ENCODE measurements around the gene SLC49A3. TPM values are rescaled to one million over a fixed set of nuclear protein-coding genes. Genes with fewer than 3 reads are reported as not detected.

Gene SLC49A3
- total RNA-seq, 4 donors from 2014 or later, result 1.3 to 3.4 (median 2.2) TPM

DNA sequence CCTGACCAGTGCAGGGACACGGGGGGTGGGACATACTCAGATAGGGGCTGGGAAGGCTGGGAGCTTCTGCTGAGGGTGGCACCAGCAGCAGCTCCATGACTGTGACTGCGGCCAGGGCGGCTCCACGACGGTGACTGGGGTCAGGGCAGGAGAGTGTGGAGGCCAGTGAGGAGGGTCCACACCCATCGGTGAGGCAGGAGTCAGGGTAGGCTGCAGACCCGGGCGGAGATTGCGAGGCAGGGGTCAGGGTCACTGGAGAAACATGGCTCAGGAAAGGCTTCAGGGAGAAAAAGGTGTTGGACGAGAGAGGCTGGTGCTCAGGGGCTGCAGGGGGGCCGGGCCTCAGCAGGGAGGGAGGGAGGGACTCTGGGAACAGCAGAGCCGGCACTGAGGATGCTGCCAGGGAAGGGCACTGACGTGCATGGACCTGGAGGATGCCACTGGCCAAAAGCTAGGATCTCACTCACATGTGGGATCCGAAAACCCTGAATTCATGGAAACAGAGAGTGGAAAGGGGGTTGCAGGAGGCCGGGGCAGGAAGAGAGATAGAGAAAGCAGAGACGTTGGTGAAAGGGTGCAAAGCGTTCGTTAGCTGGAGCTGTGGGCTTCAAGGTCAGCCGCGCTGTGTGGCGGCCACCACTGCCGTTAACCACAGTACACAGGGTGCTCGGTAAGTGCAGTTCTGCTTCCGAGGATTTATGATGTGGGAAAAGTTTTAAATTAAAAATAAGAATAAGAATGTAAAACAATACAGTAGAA lies 36.9 kb downstream of the SLC49A3 start:
- Histone ChIP-seq H3K27ac (no peak overlapping the region), H3K36me3 (no peaks in the 10 kb centered on the region), H3K4me1 (no peaks in the 10 kb centered on the region), H3K4me3 (no peak overlapping the region), H3K9me3 (no peaks in the 10 kb centered on the region), H3K27me3 (peaks cover 22 to 36% (median 28%) of the 10 kb centered on the region in 3 donors)
- no peak for ATAC-seq
- no peak for DNase-seq
- in situ Hi-C loops (cut with MboI; ENCODE audit: low sequenced_read_pairs in 4 of 4) (no loop called here), intact Hi-C loops (cut with DNase I; ENCODE audit: low total_unique reads) (no loop called here)
- TF ChIP-seq, protein P1, sequence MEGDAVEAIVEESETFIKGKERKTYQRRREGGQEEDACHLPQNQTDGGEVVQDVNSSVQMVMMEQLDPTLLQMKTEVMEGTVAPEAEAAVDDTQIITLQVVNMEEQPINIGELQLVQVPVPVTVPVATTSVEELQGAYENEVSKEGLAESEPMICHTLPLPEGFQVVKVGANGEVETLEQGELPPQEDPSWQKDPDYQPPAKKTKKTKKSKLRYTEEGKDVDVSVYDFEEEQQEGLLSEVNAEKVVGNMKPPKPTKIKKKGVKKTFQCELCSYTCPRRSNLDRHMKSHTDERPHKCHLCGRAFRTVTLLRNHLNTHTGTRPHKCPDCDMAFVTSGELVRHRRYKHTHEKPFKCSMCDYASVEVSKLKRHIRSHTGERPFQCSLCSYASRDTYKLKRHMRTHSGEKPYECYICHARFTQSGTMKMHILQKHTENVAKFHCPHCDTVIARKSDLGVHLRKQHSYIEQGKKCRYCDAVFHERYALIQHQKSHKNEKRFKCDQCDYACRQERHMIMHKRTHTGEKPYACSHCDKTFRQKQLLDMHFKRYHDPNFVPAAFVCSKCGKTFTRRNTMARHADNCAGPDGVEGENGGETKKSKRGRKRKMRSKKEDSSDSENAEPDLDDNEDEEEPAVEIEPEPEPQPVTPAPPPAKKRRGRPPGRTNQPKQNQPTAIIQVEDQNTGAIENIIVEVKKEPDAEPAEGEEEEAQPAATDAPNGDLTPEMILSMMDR (IDR thresholded peaks at IDR 0.05 in 4 of 5, conservative IDR thresholded peaks at IDR 0.05 in 1 of 5), result no peak
- TF ChIP-seq POLR2A (IDR thresholded peaks at IDR 0.05), result no peak

DNA sequence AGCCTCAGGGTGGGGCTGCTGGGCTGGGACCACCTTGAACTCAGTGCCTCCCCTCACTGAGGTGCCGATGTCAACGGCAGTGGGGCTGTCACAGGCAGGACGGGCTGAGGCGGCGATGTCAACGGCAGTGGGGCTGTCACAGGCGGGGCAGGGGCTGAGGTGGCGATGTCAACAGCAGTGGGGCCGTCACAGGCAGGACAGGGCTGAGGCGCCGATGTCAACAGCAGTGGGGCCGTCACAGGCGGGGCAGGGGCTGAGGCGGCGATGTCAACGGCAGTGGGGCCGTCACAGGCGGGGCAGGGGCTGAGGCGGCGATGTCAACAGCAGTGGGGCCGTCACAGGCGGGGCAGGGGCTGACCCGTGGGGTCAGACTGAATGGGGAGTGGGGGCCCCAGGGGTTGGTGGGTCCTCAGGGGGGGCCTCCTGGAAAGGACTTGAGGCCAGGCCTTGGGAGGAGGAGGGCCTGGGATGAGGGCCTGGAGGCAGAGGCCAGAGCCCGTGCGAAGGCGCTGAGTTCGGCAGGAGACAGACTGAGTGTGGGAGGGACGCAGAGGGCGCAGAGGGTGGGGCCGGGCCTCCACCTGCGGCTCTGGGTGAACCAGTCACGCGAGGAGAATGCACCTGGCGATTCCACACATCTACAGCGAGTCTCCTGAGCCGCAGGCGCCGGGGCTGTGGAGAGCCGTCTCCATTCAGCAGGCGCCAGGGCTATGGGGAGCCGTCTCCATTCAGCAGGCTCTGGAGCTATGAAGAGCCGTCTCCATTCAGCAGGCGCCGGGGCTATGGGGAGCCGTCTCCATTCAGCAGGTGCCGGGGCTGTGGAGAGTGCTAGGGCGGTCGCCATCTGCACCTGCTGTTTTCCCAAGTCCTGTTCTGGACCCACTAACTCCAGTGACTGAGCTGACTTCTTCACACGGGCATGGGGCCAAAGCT lies 37.7 kb downstream of the SLC49A3 start:
- no peak overlapping the region for H3K4me3 ChIP-seq
- H3K27ac ChIP-seq, result no peak overlapping the region
- TF ChIP-seq POLR2A (IDR thresholded peaks at IDR 0.05), result no peak
- TF ChIP-seq, protein P1 (IDR thresholded peaks at IDR 0.05 in 4 of 5, conservative IDR thresholded peaks at IDR 0.05 in 1 of 5), result no peak
- H3K27me3 ChIP-seq, result peaks cover 20 to 36% (median 23%) of the 10 kb centered on the region in 3 donors
- intact Hi-C loops (cut with DNase I; ENCODE audit: low total_unique reads) (no loop called here), in situ Hi-C loops (cut with MboI; ENCODE audit: low sequenced_read_pairs in 4 of 4) (no loop called here)
- H3K36me3 ChIP-seq, result no peaks in the 10 kb centered on the region
- DNase-seq, result no peak
- H3K9me3 ChIP-seq, result no peaks in the 10 kb centered on the region
- H3K4me1 ChIP-seq, result no peaks in the 10 kb centered on the region
- ATAC-seq, result no peak

DNA sequence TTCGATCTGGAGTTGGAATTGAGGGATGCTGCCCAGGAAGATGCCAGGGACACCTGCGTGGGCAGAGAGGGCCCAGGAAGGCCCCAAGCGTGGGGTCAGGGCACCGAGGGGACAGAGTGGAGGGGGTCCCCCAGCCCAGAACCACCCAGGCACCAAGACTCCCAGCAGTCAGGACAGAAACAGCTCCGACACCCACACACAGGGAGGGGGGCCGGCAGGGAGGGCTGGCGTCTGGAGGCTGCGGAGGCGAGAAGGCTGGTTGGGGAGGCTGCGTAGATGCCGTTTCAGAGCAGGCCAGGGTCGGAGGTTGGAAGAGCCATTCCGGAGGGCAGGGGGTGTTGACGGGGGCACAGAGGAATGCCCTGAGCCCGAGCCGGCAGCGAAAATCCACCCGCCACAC lies 38.5 kb downstream of the SLC49A3 start:
- no peak for DNase-seq

DNA sequence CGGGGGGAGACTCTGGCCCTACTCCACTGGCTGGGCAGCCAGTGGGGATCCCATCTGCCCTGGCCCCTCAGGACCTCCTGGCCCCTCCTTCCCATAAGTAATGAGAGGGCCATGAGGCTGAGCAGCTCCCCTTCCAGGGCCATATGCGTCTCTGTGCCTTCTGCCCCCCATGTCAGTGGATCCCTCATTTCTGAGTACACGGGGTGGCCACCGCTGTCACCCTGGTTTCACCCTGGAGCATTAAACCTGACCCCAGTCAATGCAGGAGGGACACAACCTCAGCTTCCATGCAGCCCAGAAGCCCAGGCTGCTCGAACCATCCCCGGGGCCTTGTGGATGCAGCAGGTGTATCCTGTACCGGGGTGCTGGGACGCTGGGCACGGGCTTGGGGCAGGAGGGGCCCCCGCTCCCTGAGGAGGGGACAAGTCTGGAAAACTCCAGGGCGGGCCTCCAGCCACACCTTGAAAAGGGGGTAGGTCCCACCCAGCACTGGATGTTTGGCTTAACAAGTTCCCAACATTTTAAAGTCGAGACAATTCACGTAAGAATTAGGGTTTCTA lies 39.1 kb downstream of the SLC49A3 start:
- peaks cover 19 to 23% (median 20%) of the 10 kb centered on the region in 3 donors for H3K27me3 ChIP-seq

More for the DNA sequence above, 38.5 kb downstream of the SLC49A3 start:
- TF ChIP-seq, protein P1 (IDR thresholded peaks at IDR 0.05 in 4 of 5, conservative IDR thresholded peaks at IDR 0.05 in 1 of 5), result no peak
- TF ChIP-seq POLR2A (IDR thresholded peaks at IDR 0.05), result no peak
- in situ Hi-C loops (cut with MboI; ENCODE audit: low sequenced_read_pairs in 4 of 4), result no loop called here
- H3K9me3 ChIP-seq, result no peaks in the 10 kb centered on the region
- intact Hi-C loops (cut with DNase I; ENCODE audit: low total_unique reads), result no loop called here
- H3K4me3 ChIP-seq, result no peak overlapping the region
- H3K4me1 ChIP-seq, result no peaks in the 10 kb centered on the region
- H3K36me3 ChIP-seq, result no peaks in the 10 kb centered on the region
- H3K27ac ChIP-seq, result no peak overlapping the region
- H3K27me3 ChIP-seq, result peaks cover 20 to 30% (median 22%) of the 10 kb centered on the region in 3 donors
- ATAC-seq, result no peak

More for the DNA sequence above, 39.1 kb downstream of the SLC49A3 start:
- intact Hi-C loops (cut with DNase I; ENCODE audit: low total_unique reads), result no loop called here
- ATAC-seq (no peak), DNase-seq (no peak)
- Histone ChIP-seq H3K27ac (no peak overlapping the region), H3K9me3 (no peaks in the 10 kb centered on the region), H3K36me3 (no peaks in the 10 kb centered on the region), H3K4me3 (no peak overlapping the region), H3K4me1 (no peaks in the 10 kb centered on the region)
- no peak for TF ChIP-seq POLR2A (IDR thresholded peaks at IDR 0.05)
- TF ChIP-seq, protein P1 (IDR thresholded peaks at IDR 0.05 in 4 of 5, conservative IDR thresholded peaks at IDR 0.05 in 1 of 5), result no peak
- in situ Hi-C loops (cut with MboI; ENCODE audit: low sequenced_read_pairs in 4 of 4), result no loop called here

Data from gastrocnemius medialis (tissue), 4 donors.